K562 (cell line): ENCODE measurements around the gene CHL1. TPM values are rescaled to one million over a fixed set of nuclear protein-coding genes. Genes with fewer than 3 reads are reported as not detected.

Source experiments
- ATAC-seq: fragments of 200-7000 bp; cut with Tn5 transposase; 3 replicates; pipeline ENCODE4 v1.9.1; 2020; ENCODE audit warnings: moderate library complexity
- BruUV-seq: library from RNA; stranded (reverse); fragments of 400-500 nt; replicated peaks from 2 replicates; lab custom pipeline; 2021; lab: Mats Ljungman, UMichigan
- CTCF ChIA-PET: fragments of 300-600 bp; formaldehyde crosslinking; extraction: SDS; loops from one replicate; lab custom pipeline; 2021; ENCODE audit warnings: low intra/inter-chr PET ratio; lab: Yijun Ruan, JAX
- POLR2A ChIA-PET: fragments of 300-600, 350-650 bp; sonication (Branson Sonifier 250); formaldehyde crosslinking; extraction: SDS; loops from one replicate; lab custom pipeline; 2021; ENCODE audit warnings: antibody characterized with exemption, inconsistent platforms; lab: Yijun Ruan, JAX
- DNase-seq, 4 experiments: peaks; one replicate each; pipeline versions ENCODE4 v3.0.0 to v3.0.0-alpha.2; 2011 to 2018; ENCODE audit warnings: low spot score in 3 of 4, mixed read lengths in 3 of 4; ENCODE audit errors: extremely low read depth in 1 of 4
- FAIRE-seq: peaks from 2 replicates; lab custom pipeline; 2011; peaks lifted over from hg19 to GRCh38; lab: Jason Lieb, UNC
- H2AFZ ChIP-seq: 2 replicates; pipeline ENCODE4 v1.6.0; 2011; ENCODE audit warnings: low read depth, low read length, control low read depth, inconsistent platforms
- H3K27ac ChIP-seq: fragments of 200-600 bp; 3 replicates; pipeline ENCODE4 v1.8.0; 2011; ENCODE audit warnings: low read depth, mild to moderate bottlenecking, control low read depth, inconsistent platforms, low read length, moderate library complexity, mixed read lengths; ENCODE audit errors: extremely low read depth
- H3K27me3 ChIP-seq, 2 experiments: fragments of 300-600 bp in 1 of 2; 2 replicates in 1 of 2; 3 replicates in 1 of 2; pipeline versions ENCODE4 v1.6.0 to v1.8.0; 2011; ENCODE audit warnings: inconsistent platforms in 2 of 2, low read length in 2 of 2, mild to moderate bottlenecking in 1 of 2, mixed read lengths in 1 of 2, moderate library complexity in 1 of 2; ENCODE audit not compliant: control insufficient read depth in 2 of 2, insufficient read depth in 2 of 2
- H3K36me3 ChIP-seq: fragments of 300-600 bp; 3 replicates; pipeline ENCODE4 v1.8.0; 2011; ENCODE audit warnings: mild to moderate bottlenecking, low read length, inconsistent platforms; ENCODE audit not compliant: control insufficient read depth, insufficient read depth
- H3K4me1 ChIP-seq, 2 experiments: fragments of 200-600 bp in 1 of 2; replicated peaks in 1 of 2; 2 replicates in 1 of 2; 3 replicates in 1 of 2; pipeline versions ENCODE4 v1.5.1 to v1.8.0; 2011; ENCODE audit warnings: inconsistent platforms in 2 of 2, low read length in 2 of 2, mild to moderate bottlenecking in 1 of 2, mixed read lengths in 1 of 2, moderate library complexity in 1 of 2; ENCODE audit not compliant: control insufficient read depth in 2 of 2, insufficient read depth in 2 of 2
- H3K4me2 ChIP-seq: 2 replicates; pipeline ENCODE4 v1.6.1; 2011; ENCODE audit warnings: low read length, control low read depth, inconsistent platforms, mixed read lengths; ENCODE audit not compliant: insufficient read depth
- H3K4me3 ChIP-seq: fragments of 200-600 bp; sonication (generic), shearing (Covaris generic); 2 replicates; pipeline ENCODE4 v1.5.1; 2016; ENCODE audit warnings: control low read depth, inconsistent platforms
- H3K79me2 ChIP-seq: fragments of 200-600 bp; 3 replicates; pipeline ENCODE4 v1.8.0; 2011; ENCODE audit warnings: low read length, inconsistent platforms; ENCODE audit not compliant: control insufficient read depth, insufficient read depth
- H3K9ac ChIP-seq, 2 experiments: 2 replicates each; pipeline versions ENCODE4 v1.6.0 to v1.6.1; 2011; ENCODE audit warnings: low read depth in 2 of 2, low read length in 2 of 2, control low read depth in 1 of 2, inconsistent platforms in 1 of 2, mild to moderate bottlenecking in 1 of 2, mixed read lengths in 1 of 2; ENCODE audit not compliant: insufficient read depth in 1 of 2
- H3K9me1 ChIP-seq: one replicate; pipeline ENCODE4 v1.6.0; 2011; ENCODE audit warnings: inconsistent platforms, mild to moderate bottlenecking, low read length, moderate library complexity; ENCODE audit not compliant: control insufficient read depth, insufficient read depth
- H3K9me3 ChIP-seq: replicated peaks from 2 replicates; pipeline ENCODE4 v1.5.1; 2011; ENCODE audit warnings: low read depth, low read length, inconsistent platforms; ENCODE audit not compliant: control insufficient read depth, insufficient read depth
- H4K20me1 ChIP-seq: replicated peaks from 2 replicates; pipeline ENCODE4 v1.6.1; 2011; ENCODE audit warnings: low read length, inconsistent platforms, mixed read lengths; ENCODE audit not compliant: control insufficient read depth, insufficient read depth
- HNRNPL ChIP-seq: fragments of 200-400 bp; formaldehyde crosslinking; IDR thresholded peaks from 2 replicates; pipeline ENCODE4 v1.6.1; 2017; ENCODE audit warnings: low read depth, mild to moderate bottlenecking, low read length
- NBN ChIP-seq: fragments of 450-650 bp; IDR thresholded peaks from 2 replicates; pipeline ENCODE4 v1.6.1; 2016; ENCODE audit warnings: low read depth, mild to moderate bottlenecking
- SAFB ChIP-seq: fragments of 200-400 bp; formaldehyde crosslinking; IDR thresholded peaks from 2 replicates; pipeline ENCODE4 v1.6.1; 2017; ENCODE audit warnings: low read depth, low read length, borderline replicate concordance
- TEAD4 ChIP-seq, 2 experiments: sonication (generic) in 1 of 2; formaldehyde crosslinking in 1 of 2; IDR thresholded peaks; 2 replicates each; pipeline versions ENCODE4 v1.6.1 to v1.8.0; 2012 to 2022; ENCODE audit warnings: borderline replicate concordance in 1 of 2, inconsistent platforms in 1 of 2, low read length in 1 of 2, mild to moderate bottlenecking in 1 of 2, missing genetic modification reagents in 1 of 2
- ZBTB26 ChIP-seq: fragments of 450-650 bp; formaldehyde crosslinking; IDR thresholded peaks from 2 replicates; pipeline ENCODE4 v1.4.0; 2022; ENCODE audit warnings: missing genetic modification characterization
- ZC3H4 ChIP-seq: sonication (generic); formaldehyde crosslinking; IDR thresholded peaks from 2 replicates; pipeline ENCODE4 v1.9.0; 2021; ENCODE audit warnings: missing genetic modification reagents, borderline replicate concordance
- ZFP91 ChIP-seq: sonication (generic); formaldehyde crosslinking; IDR thresholded peaks from 2 replicates; pipeline ENCODE4 v1.8.0; 2022; ENCODE audit warnings: mild to moderate bottlenecking, missing genetic modification reagents
- ZNF140 ChIP-seq: fragments of 250-450 bp; sonication (Bioruptor Pico); IDR thresholded peaks from 2 replicates; pipeline ENCODE4 v1.8.0; 2021; ENCODE audit warnings: moderate library complexity, mild to moderate bottlenecking, inconsistent platforms
- ZNF609 ChIP-seq: sonication (generic); formaldehyde crosslinking; IDR thresholded peaks from 2 replicates; pipeline ENCODE4 v1.8.1; 2023; ENCODE audit warnings: missing genetic modification reagents, mild to moderate bottlenecking, borderline replicate concordance
- WGBS: fragments of 100-300 bp; shearing (Covaris generic); methylation state at CpG from one replicate; pipeline ENCODE4 v1.1.6; 2016; ENCODE audit warnings: low coverage, mixed read lengths; ENCODE audit not compliant: insufficient coverage; ENCODE audit errors: missing lambda C conversion rate; 5-methylcytosine and 5-hydroxymethylcytosine counted together
- in situ Hi-C: fragments of 300-500 bp; cut with MboI; formaldehyde crosslinking; loops from 4 replicates; pipeline ENCODE4 v1.15.0; 2018; ENCODE audit warnings: inconsistent platforms, mixed read lengths
- intact Hi-C: fragments of 100-400 bp; cut with micrococcal nuclease; formaldehyde crosslinking; loops from 2 replicates; pipeline ENCODE4 v1.14.2; 2022
- polyA plus RNA-seq, 8 experiments: library from polyadenylated mRNA; depleted of rRNA in 4 of 8; stranded (reverse) in 5 of 8; unstranded in 3 of 8; fragments of >200 nt; fragmentation: Nextera tagmentation in 2 of 8; fragmentation: Illumina TruSeq in 1 of 8; extraction: Ambion mirVana in 2 of 8; extraction: Trizol in 1 of 8; gene quantifications; 2 replicates each; pipeline versions ENCODE4 v1.2.1 to v1.2.3, GENCODE V29; 2011 to 2014; ENCODE audit warnings: inconsistent platforms in 1 of 8, missing spikeins in 1 of 8
- total RNA-seq, 7 experiments: library from RNA; depleted of rRNA in 6 of 7; stranded (reverse); fragments of >200 nt in 6 of 7; fragmentation: Illumina TruSeq in 2 of 7; extraction: Trizol in 2 of 7; gene quantifications; 2 replicates each; pipeline versions ENCODE4 v1.2.1 to v1.2.3, GENCODE V29; 2011 to 2021; ENCODE audit warnings: low replicate concordance in 1 of 7

Gene CHL1
- total and polyA plus RNA-seq, 9 of the 15 experiments (the other 6 are each of a cell fraction or from before 2014, with no cell fraction given) = 0.02 TPM; not detected in 8

GRCh38 chr3:440826-441225 is 244.3 kb downstream of the CHL1 start:
- CTCF ChIA-PET = no interaction called here
- WGBS = 2% methylated on average over 5 of the region's 5 CpGs
- Histone ChIP-seq H3K4me2 (no peak overlapping the region), H4K20me1 (no peaks in the 10 kb centered on the region), H3K36me3 (no peaks in the 10 kb centered on the region), H3K9me1 (no peaks in the 10 kb centered on the region), H3K4me1 (no peaks in the 10 kb centered on the region), H3K79me2 (no peaks in the 10 kb centered on the region), H3K9ac (no peak overlapping the region), H3K27ac (no peak overlapping the region), H3K4me3 (no peak overlapping the region), H3K9me3 (0 out of 2 replicates have a peak, but pooled peaks cover 1% of the 10 kb centered on the region), H3K27me3 (no peaks in the 10 kb centered on the region), H2AFZ (no peak overlapping the region)
- no TSS peak for BruUV-seq
- DNase-seq (no peak), ATAC-seq (no peak), FAIRE-seq (no peak)
- in situ Hi-C loops (no loop called here), intact Hi-C loops (no loop called here)
- POLR2A ChIA-PET = no interaction called here
- TF ChIP-seq ZFP91 (CRISPR knock-in tag) = no peak
- TF ChIP-seq ZBTB26 (CRISPR knock-in tag) = no peak
- no peak for TF ChIP-seq NBN
- TF ChIP-seq ZC3H4 (CRISPR knock-in tag) = no peak
- TF ChIP-seq HNRNPL = no peak
- no peak for TF ChIP-seq ZNF140
- TF ChIP-seq ZNF609 (CRISPR knock-in tag) = no peak
- TF ChIP-seq SAFB = no peak
- TF ChIP-seq TEAD4 (IDR thresholded peaks at IDR 0.05; ENCODE audit: low read length) = no peak
- no peak for TF ChIP-seq TEAD4 (CRISPR knock-in tag; IDR thresholded peaks at IDR 0.05; ENCODE audit: borderline replicate concordance)
